Hepatic stellate cell (primary cell): ENCODE data around the gene PKNOX2.

Experiments used
- DNase-seq: peaks from one replicate; pipeline ENCODE4 v3.0.0; 2011; ENCODE audit warnings: low spot score

PKNOX2 gene

DNA sequence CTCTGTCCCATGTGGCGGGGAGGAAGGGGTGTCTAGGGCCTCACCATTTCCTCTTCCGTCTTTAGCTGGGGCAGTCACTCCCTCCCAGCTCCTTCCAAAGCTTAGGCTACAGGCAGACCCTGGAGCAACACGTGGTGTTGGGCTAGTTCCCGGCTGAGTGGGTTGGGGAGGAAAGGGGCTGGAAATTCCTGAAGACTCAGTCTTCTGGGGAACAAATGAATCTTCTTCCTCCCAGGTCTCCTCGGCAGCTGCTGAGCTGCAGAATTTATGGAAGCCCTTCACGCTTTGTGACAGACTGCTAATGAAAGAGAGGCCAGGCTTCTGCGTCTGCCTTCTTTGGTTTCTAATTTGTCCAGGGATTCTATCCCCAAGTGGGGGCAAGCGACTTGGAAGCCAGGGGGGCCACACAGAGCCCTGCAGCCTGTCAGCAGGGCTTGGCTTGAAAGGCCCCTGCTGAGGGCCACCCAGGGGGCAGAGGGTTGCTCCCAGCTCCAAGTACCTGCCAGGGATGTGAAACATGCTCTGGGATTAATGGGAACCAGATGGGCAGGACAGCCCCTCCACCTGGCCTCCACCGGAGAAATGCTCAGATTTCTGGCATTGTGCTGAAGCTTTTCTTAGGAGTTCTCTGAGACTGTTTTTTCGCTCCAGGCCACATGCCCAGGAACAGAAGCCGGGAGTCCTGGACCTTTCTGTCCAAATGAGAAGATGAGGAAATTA is 123.1 kb downstream of the PKNOX2 start:
- DNase-seq, result no peak

DNA sequence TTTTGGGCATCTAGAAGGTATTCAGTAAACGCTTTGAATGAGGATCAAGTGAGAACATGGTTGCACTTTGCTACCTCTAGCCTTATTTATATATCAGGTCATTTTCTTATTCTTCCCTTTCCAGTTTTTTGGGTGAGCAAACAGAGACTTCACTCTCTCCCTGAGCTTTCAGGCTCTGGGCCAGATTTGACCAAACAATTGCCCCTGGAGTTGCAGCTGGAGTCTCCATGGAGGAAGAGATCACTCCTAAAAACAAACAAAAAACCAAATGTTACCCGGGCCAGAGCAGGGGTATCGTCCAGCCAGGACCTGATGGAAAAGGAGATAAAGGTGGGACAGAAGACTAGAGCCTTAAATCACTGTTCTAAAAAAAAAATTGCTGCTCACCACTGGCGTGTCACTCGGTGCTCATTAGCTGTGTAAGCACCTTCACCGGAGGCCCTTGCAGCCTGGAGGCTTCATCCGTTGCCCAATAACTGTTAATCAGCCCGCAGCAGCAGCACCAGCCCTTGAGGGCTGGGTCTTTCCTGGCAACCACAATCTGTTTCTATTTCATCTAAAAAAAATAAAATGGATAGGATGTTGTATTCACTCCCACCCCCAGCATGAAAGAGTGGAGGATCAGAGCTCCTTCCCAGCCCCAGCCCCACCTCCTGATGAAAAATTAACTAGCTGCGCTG is 125.0 kb downstream of the PKNOX2 start:
- DNase-seq, result no peak

DNA sequence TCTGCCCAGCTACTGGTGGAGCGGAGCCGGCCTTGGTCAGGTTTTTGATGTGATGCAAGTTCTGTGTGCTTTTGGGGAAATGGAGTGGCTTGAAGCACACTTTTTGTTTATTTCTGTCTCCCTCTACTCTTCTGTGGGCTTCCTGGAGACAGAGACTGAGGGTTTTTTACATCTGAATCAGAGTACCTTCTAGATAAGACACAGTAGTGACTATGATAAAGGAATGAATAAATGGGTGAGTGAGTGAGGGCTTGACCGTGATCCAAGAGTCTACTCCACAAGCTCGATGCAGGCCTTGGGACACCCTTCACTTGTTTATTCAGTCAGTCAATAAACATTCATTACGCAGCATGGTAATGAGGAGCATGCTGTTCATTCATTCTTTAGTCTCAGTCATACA is 125.7 kb downstream of the PKNOX2 start:
- no peak for DNase-seq

DNA sequence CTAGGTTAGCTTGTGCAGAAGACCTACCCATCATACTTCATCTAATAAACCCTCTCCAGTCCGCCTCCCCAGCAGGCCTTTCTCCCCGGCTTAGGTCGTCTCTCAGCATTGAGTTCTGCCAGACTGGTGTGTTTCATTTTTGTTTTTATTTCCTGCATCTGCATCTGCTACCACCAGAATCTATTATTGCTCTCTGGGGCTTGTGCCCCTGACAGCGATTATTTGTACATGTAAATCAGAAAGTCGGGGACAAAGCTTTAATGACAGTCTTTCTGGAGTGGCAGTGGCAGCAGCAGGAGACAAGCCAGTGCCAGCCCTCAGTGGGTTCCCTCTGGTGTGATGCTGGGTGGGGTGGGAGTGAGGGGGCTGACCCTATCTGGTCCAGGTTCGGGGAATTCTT is 127.5 kb downstream of the PKNOX2 start:
- DNase-seq, result no peak

DNA sequence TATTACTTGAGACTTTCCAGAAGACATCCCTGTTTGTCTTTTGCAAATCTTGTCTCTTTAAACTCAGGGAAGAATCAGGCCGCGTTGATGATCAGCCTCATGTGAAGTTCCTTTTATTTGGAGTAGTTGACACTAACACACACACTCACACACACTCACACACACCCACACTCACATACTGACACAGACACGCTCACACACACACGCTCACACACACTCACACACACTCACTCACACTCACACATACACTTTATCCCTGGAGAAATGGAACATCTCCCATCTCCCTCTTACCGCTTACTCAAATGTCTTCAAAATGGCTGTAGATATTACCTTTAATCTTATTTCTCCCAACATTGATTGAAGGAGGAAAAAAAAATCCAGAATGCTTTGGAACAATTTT is 129.0 kb downstream of the PKNOX2 start:
- DNase-seq, result no peak

DNA sequence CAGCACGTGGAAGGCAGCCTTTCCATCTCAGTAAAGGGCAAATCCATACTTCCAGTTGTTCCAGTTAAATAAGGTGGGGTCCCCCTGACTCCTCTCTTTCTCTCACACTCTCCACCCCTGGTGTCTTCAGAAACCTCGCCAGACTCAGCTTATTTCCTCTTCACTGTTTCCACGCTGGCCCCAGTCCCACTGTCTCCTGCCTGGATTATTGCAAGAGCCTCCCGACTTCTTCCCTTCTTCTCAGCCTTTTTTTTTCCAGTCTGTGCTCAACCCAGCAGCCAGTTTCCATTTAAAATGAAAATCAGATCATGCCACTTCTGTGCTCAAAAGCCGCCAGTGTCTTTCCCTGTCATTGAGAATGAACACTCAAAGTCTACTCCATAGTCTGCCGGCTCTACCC is 131.4 kb downstream of the PKNOX2 start:
- DNase-seq, result no peak

DNA sequence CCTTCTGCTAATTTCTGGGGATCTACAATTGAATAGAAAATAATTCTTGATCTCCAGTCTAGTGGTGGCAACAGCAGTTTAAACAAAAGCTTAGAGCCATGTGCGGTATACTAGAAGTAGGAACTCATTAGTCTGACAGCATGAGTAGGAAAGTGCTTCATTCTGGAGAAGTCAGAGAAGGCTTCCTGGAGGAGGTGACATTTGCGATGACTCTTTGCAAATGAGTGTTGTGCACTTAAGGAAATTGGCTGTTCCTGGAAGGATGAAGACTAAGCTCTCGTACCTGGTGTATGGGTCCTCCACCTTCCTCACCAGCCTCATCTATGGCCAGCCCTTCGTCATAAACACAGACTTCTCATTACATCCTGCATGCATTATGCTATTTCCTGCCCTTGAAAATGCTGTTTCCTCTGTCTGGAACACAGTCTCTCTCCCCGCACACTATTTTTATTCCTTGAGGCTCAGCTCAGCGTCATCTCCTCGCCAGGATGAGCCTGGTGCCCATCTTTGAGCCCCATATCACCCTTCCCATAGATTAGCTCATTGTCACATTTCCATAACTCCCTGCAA is 132.9 kb downstream of the PKNOX2 start:
- DNase-seq, result no peak

DNA sequence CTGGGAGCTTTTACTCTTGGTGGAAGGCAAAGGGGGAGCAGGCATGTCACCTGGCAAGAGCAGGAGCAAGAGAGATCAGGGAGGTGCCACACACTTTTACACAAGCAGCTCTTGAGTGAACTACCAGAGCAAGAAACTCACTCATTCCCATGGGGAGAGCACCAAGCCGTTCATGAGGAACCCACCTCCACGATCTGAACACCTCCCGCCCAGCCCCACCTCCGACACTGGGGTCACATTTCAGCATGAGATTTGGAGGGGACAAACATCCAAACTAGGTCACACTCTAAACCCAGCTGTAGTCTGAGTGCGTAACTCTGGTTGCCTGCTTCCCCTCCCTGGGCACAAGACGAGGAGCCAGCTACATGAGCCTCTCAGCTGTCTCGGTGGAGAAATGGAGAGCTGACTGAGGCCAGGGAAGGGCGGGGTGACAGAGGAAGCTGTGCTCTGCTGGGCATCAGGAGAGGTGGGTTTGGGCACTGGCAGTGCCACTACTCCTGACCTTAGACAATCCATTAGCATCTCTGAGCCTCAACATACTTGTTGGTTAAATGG is 134.6 kb downstream of the PKNOX2 start:
- DNase-seq, result no peak

DNA sequence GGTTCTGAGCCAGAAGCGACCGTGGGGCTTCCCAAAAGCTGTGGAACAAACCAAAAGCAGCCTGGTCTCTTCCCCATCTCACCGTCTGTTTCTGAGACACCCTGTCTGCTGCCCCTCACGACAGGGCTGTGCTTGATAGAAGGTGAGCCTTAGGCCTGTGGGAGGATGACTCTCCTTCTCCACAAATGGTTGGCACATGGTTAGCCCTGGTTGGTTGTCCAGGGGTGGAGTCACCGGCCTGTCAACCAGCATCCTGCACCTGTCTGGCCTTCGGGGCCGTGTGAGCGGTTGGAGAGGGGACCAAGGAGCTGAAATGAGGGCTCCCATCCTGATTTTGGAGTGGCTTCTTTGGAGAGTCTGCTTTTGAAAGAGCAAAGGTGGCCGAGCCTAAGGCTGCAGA is 135.3 kb downstream of the PKNOX2 start:
- DNase-seq, result no peak

DNA sequence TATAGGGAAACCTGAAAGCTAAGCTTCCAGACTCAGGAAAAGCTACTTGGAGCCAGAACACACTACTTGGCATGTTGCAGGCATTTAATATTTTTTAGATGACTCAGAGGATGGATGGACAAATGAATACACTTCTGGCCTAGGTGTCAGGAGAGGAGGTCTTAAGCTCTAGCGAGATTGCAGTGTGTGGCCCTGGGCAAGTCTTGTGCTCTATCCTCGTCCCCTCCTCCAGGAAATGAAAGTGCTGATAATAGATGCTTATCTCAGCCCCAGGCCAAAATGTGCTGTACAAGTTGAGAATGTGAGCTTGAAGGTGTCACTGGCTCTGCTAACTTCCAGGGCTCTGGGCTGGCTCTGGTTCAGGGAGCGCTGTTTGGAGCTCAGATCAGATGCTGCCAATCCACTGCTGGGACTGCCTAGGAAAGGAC is 136.3 kb downstream of the PKNOX2 start:
- peak; percentile 84 for DNase-seq

DNA sequence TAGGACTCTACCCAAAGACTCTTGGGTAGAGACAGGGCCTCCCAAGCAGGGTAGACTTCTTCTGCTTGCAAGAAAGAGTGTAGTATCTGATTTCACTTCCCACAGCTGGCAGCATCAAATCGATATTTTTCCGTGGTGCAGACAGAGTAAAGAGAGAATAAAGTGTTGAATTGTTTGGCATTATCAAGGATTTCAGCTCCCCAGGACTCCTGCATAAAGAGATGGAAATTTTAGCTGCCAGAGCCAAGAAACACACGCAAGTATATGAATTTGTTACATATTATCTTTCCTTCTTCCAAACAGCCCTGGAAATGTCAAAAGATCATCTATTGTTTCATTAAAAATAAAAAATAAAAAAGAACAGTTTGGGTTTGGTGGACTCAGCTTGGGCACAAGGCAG is 136.8 kb downstream of the PKNOX2 start:
- no peak for DNase-seq

DNA sequence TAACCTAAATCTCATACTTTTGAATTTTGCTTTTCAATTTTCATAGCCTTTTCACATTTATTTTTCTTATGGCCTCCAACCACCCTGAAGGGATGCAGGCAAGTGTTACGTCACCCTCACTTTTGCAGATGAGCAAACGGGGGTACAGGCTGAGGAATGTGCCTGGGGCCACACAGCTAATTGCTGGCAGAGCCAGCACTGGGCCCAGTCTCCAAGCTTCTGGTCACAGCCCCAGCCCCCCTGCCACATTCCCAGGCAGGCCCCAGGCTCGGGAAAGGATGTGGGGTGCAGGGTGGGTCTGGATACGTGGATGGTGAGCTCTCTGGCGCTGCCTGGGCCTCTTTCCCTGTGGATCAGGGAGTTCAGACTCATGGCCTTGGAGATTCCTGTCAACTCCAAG is 138.6 kb downstream of the PKNOX2 start:
- no peak for DNase-seq

DNA sequence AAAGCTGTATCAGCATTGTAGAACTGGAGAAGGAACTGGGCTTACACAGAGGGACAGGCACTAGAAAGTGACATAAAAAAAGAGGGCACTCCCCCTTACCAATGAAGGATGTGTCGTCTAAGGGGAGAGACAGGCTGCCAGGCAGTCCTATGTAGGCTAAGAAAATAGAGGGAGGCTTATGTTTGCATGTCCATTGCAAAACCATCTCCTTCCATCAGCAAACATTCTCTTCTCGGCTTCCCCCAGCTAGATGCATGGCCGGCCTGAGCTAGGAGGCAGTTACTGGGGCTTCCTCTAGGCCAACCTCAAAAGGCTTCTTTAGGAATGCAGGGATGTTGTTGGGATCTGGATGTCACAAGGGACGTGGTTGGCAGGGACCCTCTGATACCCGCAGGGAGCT is 139.1 kb downstream of the PKNOX2 start:
- DNase-seq, result no peak

DNA sequence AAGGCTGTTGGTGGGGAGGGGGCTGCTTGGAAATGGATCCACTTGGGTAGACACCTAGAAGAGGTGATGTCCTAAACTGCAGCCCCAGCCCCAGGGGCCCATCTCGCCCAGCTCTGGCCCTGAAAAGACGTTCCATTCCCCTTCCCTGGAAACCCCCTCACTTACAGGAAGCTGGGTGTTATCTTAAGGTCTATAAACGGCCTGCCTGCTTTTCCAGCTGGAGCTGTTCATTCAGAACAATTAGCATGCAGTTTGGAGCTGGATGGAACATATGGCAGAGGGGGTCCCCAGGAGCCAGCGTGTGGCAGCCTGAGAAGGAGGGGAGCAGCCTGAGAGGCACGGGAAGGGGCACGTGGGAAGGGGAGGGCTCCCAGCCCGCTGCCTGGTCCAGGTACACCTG is 139.6 kb downstream of the PKNOX2 start:
- no peak for DNase-seq

DNA sequence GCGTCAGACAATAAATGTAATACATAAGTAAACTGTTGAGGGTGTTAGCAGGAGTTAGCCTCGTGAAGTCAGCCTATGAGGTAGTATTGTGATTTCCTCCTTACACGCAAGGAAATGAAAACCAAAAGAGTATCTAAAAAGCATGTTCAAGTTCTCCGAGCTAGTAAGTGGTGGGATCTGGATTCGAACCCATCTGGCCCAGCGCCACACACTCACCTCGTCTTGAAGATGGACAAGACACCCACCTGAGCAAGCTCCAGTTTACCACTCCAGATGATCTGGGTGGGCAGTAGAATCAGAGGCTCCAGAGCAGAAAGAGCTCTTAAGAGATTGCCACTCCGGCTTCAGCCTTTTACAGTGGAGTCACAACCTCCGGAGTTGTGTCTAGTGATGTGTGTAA is 140.3 kb downstream of the PKNOX2 start:
- DNase-seq, result no peak

DNA sequence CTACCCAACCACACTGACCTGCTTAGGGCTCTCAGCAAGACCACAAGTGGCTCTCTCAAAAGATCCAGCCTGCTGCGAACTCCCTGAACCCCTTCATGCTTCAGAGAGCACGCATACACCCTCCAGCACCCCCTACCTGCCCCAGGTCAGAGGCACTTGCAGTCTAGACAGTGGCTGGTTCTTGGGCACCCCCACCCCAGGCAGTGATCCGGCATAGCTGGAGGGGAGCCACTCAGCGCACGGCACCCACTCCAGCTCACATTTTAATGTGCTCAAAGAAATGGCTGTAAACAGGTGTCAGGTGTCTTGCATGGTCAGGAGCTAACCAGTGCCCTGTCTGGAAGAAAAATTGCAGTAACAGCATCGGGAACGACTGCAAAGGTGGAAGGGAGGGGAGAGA is 140.8 kb downstream of the PKNOX2 start:
- no peak for DNase-seq

DNA sequence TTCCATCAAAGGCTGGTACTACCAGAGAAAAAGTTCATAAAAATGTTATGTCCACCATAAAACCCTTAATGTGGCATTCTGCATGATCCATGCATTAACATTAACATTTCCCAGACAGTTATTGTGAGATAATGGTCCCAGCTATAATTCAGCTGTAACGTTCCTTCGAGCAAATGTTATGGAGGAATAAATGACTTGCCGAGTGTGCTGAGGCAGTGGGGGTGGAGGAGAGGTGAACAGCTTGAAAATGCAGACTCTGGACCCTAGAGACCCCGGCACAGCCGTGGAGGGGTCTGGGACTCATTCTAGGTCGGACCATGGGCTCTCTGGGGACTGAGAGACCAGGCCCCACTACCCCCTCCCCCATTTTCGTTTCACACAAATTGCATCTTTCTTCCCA is 141.9 kb downstream of the PKNOX2 start:
- no peak for DNase-seq

DNA sequence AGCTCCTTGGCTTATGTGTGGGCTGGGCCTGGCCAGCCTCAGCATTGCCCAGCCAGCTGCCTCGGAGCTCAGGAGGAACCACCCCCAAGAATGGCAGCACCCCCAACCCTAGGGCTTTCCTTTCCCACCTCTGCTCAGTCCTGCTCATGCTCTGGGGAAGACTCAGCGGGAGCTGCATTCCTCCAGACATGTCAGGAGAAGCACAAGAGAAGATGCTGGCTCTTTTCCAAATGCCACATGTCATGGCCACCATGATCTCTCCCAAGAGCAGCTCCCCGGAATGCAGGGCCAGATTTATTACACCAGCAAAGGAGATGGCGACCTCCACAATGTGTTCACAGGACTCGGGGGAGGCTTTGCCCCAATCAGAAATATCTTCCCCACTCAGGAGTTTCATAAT is 143.7 kb downstream of the PKNOX2 start:
- DNase-seq, result no peak

DNA sequence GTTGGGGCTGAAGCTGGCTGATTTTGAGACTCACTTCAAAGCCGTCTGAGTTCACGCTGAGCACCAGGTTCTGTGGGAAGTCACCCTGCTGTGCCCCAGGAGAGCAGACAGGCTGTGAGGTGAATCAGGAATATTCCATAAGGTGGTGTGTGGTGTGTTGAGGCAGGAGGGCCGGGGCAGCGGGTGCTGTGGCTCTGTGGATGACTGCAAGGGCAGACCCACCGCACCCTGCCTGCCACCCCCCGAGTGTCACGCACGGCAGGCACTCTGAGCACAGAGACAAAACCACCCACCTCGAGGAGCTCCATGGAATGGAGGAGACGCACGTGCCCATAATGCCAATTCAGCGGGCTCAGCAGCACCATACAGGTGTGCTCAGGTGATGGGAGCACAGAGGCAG is 147.8 kb downstream of the PKNOX2 start:
- no peak for DNase-seq

DNA sequence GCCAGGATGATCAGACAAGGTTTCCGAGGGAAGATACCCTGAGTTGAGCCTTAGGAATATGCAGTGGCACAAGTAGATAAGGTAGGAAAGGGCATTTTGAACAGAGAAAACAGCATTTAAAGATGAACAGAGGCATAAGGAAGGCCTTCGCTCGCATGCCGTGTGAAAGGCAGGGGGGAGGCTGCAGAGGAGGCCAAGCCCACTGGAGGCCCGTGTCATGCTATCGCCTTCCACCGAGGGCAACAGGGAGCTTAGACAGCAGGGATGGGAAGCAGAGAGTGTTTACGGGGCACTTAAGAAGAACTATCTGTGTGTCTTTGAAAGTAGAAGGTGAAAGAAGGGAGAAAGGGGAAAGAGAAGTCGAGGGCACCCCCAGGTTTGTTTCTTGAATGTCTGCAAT is 148.3 kb downstream of the PKNOX2 start:
- no peak for DNase-seq

DNA sequence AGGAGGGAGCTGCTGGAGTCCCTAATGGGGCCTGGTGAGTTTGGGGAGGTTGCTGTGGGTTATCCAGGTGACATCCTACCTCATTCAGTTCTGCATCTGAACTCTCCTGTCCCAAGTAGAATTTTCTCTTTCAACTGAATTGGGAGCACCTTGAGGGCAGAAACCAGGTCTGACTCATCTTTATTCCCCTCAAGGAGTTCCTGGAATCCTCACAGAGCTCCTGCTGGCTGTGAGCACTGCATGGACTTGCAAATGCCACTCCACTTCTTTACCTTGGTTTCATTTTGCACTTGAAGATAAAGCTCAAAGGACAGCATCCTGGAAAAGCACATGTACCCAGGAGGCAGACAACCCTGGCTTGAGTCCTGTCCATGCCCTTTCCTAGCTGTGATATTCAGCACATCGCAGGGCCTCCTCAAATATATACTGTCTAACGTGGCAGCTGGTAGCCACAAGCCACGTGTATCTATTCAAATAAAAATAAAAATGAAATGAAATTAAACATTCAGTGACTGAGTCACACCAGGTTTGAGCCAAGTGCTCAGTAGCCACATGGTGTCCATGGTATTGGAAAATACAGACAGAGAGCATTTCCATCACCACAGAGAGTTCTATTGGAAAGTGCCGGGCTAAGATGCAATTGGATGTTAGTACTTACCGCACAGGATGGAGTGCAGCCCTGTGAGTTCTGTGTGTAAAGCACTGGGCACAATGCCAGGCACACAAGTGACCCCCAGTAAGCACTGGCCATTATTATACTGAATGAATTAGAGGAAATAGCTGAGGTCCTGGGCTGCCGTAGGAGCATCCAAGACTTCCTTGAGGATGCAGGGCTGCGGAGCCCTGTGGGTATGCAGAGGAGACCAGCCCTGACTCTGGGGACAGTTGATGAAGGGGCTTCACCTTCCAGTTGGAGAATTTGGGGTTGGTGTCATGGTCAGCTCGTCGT is 149.0 kb downstream of the PKNOX2 start:
- DNase-seq, result no peak
